ENCODE data around the gene AKR1C1.
"Not testable (repeated sequence)": the region's sequence is repeated elsewhere in the genome, so short reads cannot be mapped to it uniquely, and the experiment has no call there.

The AKR1C1 gene

DNA sequence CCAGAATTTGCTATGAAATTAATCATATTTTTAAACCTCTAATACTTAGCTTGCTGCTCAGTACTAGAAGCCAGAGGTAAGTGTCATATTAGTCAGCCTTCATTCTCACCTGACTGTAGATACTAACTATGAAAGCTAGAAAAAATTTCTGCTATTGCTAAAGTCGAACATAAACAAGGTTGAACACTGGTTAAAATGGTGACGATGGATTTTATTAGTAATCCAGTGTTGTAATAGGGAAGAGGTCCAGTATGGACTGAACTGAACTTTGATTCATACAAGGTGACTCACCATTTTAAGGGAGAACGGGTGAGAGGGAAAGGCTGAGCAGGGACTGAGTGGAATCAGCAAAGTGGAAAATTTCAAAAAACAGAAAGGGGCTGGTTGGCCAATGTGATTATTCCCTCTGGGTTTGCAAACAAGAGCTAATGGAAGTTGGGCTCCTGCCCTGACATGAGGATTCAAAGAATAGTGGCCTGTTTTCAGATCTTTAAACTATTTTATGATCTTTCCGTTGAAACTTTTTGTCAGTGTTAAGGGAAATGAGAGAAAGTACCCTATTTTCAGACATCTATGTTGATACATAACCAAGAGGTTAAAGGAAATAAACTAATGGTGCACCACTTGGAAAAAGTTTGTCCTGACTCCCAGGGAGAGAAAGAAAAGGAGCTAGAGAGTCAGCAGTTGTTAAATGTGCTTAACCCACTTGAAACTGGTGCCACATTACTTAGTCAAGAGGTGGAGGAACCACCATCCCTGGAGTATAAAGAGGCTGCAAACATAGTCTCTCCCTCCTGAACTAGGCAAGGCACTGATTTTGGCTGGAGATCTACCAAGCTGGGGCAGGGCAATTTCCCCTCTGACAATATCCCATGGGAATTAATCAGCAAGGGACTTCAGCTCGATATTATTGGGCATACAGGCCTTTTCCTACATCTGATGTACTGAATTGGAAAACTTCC lies 15.3 kb upstream of the AKR1C1 start:
- DNase-seq: no peak

DNA sequence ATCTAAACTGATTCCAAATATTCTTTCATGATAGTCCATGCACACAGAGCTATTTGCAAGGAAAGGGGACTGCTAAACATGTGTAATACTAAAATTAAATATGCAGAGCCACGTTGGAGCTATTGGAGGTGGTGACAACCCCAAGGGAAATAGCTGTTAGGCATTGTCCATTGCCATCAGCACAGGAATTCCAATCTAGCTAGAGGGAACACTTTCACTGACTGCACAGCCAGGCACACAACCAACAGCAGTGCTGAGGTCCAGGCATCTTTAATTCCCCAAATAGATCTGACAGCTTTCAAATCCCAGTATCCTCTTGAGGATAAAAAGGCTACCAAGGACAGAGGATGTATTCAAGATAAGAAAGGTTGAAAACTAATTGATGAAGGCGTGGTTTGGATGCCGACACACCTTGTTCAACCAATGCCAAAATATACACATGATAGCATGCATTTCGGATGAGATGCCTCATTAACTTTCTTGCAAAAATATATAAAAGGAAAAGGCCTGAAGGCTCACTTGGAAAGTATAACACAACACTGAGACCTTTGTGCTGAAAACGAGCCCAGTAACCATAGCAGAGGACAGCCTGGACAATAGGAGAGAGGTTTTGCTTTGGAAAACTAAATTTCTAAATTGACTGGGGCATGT lies 11.6 kb upstream of the AKR1C1 start:
- DNase-seq: not testable (repeated sequence)

DNA sequence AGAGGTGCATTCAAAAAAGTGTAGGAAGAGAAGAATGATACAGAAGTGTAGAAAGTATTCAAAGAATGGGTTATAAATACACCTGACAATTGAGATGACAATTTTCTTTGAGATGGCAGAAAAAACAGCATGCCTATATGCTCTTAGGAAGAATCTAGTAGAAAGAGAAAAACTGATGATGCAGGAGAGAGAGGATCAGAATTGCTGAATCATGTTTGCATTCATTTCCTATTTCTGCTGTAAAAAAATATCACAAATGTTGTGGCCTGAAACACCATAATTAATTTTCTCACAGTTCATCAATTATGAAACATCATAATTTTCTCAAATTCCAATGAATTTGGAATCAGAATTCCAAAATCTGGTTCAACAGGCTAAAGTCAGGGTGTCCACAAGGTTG lies 9.8 kb upstream of the AKR1C1 start:
- no peak for DNase-seq

DNA sequence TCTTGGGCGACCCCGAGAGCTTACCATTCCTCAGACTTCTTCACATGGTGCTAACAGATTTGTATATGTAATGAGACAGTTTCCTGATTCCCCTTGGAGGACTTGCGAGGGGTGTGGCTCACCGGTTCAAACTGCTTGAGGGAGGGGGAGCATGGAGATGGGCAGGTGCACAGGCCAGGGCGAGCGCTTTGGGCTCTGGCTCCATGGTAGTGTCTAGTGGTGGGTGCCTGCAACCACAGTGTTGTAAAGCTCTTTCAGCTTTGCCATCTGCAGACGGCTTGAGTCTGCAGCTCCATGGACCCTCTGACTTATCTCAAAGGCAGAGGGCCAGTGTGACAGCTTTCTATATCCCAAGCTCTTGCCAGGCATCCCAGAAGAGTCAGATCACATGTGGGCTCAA lies 7.1 kb upstream of the AKR1C1 start:
- DNase-seq: not testable (repeated sequence)

DNA sequence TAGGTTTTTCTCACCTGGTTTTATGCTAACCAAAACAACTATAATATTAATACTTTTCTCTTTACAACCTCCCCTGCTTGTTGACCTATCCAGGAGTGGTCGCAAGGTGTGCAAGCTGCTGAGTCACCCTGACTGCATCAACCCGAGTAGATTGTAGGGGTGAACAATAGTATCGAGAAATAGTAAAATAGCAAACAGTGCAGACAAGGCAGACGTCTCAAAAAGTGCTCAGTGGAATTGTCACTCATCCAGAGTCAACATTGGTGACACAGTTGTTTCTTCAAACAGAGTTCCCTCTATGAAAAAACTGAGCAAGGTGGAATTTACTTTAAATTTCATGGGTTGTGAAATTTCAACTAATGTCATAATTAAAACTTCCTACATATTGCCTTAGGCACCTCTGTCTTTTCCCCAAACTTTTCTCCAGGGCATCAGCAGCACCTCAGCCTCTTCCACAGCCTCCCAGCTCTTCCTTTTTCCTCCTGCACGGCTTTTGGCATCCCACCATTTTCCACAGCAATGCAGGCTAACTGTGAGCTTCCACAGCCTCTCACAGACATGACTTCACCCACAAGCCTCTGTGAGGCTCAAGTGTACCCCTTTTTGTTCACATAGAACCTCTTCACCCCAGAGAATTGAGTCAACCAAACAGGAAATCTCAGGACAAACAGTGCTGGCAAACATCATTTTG lies 6.1 kb upstream of the AKR1C1 start:
- not testable (repeated sequence) for DNase-seq

DNA sequence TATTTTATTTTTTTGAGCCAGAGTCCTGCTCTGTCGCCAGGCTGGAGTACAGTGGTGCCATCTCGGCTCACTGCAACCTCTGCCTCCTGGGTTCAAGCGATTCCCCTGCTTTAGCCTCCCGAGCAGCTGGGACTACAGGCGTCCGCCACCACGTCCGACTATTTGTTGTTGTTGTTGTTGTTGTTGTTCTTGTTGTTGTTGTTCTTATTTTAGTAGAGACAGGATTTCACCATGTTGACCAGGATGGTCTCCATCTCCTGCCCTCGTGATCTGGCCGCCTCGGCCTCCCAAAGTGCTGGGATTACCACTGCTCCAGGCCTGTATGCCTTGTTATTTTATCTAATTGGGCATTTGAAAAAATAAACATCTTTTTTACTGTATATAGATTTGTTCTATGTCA lies 1.7 kb upstream of the AKR1C1 start:
- DNase-seq: not testable (repeated sequence)

DNA sequence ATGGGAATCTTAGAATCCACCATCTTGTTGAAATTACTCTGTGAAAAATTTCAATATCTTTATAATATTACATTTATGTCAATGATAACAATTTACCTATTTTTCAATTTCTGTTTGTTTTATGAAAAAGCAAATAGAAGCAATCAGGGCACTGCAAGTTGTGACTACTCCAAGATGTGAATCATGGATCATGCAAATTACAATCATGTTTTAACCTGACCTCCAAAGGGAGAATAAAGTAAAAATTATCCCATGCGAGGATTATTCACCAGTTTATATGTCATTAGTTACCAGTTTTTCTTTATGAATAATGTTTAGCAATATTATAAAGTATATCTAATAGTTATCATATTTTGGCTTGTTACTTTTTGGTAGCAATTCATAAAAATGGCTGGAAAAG lies 907 bp upstream of the AKR1C1 start:
- DNase-seq: not testable (repeated sequence)

DNA sequence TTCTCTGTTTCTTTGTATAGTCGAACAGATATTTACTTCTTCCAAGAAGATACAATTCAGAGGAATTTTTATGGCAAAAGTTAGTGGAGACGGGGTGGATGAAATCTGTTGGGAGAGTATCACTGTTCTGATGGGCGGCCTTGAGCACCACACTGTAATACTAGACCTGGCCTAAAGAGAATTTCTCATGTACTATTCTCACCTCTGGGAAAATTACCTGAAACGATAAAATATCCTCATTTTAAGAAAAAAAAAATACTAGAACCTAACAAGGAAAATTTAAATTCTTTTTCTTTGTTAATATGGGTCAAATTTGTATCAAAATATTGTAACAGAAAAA lies 570 bp downstream of the AKR1C1 start:
- DNase-seq: not testable (repeated sequence)

DNA sequence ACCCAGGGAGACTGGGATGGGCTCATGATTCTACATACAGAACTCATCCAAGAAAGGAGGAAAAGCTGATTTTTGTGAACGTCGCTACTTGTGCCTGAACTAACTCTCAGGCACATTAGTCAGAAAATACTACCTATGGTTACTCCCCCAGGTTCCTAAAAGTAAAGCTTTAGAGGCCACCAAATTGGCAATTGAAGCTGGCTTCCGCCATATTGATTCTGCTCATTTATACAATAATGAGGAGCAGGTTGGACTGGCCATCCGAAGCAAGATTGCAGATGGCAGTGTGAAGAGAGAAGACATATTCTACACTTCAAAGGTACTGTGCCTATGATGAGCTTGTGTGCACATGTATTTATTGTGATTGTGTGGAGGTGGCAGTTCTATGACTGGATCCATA lies 2.5 kb downstream of the AKR1C1 start:
- DNase-seq: not testable (repeated sequence)

DNA sequence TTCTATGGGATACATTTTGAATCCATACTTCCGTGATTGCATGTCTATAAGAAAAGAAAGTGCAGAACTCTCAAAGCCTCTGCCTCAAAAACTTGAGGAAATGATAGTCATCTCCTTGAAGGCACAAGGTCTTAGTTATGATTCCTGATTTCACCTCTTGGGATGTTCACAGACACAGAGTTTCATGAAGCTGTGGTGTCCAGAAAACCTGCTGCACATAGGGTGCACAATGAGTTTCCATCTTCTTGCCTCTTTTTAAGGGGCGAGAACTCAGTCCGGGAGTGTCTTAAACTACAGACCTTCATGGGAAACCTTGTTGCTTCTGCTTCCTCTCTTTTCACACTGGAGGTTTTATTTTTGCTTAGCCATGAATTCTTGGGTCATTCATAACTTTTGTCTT lies 4.0 kb downstream of the AKR1C1 start:
- not testable (repeated sequence) for DNase-seq

DNA sequence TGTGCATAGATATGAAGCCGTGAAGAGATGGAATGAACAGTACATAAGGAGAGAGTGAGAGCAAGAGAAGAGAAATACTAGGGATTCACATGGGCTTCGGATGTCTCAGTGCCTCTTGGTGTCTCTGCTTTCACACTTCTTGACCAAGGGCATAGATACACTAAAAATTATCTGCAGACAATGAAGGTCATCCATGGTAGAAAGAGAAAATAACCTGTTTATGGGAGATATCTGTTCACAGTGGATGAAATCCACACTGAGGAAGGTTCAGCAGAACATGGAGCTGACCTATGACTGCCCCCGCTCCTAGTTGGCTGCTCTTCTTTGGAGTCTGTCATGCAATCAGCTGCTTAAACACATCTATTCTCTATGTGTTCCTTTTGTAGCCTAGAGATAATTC lies 6.1 kb downstream of the AKR1C1 start:
- DNase-seq: not testable (repeated sequence)

DNA sequence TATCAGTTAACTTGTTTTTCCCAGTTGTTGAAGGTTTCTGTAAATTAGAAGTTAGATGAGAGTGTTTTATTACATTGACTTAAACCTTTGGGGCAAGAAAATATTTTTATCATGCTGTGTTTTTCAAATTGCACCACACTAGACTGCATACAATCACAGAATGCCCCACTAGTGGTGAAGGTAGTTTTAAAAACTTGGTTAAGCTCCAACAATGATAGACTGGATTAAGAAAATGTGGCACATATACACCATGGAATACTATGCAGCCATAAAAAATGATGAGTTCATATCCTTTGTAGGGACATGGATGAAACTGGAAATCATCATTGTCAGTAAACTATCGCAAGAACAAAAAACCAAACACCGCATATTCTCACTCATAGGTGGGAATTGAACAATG lies 7.1 kb downstream of the AKR1C1 start:
- not testable (repeated sequence) for DNase-seq

DNA sequence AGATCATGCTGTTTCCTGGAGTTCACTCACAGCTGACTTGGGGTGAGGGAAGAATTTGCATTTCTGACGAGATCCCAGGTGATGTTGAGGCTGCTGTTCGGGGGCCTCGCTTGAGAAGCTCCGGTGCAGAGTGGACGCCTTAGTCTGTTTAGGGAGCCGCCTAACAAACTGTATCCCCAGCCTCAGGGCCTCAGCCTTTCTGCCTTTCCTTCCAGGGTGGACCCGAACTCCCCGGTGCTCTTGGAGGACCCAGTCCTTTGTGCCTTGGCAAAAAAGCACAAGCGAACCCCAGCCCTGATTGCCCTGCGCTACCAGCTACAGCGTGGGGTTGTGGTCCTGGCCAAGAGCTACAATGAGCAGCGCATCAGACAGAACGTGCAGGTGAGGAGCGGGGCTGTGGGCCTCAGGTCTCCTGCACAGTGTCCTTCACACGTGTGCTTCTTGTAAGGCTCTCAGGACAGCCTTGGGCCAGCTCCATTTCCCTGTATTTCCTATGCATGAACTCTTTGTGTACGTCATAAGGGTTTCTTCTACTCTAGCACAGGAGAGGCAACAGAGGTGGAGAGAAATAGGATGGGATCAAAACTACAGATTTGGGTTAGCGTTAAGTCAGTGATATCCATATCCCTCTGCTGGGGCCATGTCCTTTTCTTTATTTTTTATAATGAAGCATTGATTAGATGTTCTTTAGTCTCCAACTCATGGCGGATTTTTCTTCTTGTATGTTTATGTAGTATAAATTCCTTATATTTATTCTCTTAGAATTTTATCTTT lies 9.3 kb downstream of the AKR1C1 start:
- DNase-seq: not testable (repeated sequence)

DNA sequence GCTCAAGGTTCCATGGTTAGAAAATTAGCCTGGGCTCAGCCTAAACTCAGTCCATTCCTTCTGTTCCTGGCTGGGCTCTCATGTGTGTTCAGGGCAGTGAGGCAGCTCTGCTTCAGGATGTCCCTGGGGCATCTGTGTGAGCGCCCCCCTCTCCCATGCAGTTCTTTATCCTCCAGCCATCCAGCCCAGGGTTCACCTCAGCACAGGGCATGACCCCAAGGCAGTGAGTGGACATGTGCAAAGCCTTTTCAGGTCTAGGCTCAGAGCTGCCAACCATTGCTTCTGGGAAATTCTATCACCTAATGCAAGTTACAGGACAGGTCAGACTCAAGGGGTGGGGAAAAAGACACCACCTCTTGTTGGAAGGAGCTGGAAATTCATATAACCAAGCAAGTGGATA lies 10.1 kb downstream of the AKR1C1 start:
- not testable (repeated sequence) for DNase-seq

DNA sequence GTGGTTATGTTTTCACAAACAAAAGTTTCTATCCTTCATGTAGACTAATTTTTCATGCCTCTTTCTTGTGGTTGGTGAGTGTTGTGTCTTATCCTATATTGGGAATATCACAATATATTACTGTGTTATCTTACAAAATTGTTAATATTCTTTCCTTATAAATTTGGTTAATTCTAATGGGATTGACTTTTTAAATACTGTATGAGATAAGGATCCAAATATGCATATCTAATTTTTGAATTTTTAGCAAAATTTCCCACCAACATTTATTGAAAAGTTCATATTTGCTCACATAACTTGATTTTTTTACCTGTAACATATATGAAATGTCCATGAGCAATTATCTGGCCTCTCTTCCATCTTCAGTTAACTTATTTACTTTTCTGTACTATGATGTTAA lies 11.2 kb downstream of the AKR1C1 start:
- DNase-seq: not testable (repeated sequence)

DNA sequence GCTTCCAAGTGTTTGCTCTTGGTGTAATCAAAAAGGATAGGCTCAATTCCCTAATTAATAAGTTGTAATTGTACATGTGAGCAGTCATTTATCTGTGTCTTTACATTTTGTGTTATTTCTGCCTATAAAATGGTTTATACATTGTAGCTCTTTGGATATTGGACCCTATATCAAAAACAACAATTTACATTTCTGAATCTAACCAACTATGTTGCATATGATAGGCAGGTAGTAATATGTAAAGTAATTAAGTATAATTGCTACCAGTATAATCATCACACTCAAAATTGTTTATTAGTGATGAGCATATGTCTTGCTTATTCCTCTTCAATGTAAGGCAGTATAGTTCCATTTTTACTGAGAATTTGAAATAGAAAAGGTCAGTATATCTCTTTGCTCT lies 13.8 kb downstream of the AKR1C1 start:
- no peak for DNase-seq

DNA sequence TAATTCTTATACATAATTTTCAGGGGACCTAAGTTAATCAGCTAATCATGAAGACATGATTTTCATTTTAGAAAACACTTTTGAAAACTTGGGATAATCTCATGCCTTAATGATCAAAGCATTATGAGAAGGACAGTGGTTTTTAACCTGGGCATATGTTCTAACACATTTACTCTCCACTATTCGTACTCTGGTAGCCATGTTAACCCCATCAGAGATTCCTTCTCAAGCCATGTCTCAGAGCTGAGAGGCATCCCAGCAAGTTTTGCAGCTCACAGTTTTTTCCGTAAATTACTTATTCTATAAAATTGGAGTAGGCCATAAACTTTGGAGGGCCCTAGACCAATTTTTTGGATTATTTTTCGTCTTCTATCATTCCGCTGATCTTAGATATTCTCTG lies 15.7 kb downstream of the AKR1C1 start:
- no peak for DNase-seq

DNA sequence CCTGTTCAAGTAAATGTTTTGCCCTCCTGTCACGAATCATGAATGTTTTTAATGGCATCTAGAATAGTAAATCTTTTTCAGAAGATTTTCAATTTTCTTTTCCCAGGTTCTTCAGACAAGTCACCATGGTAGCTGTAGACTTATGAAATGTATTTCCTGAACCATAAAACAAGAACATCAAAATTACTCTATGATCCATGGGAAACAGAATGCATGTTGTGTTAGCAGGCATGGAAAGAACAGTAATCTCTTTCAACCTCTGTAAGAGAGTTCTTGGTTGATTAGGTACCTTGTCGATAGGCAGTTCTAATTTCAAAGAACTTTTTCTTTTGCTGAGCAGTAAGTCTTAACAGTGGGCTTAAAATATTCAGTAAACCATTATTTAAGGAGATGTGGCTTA lies 17.6 kb downstream of the AKR1C1 start:
- DNase-seq: no peak

DNA sequence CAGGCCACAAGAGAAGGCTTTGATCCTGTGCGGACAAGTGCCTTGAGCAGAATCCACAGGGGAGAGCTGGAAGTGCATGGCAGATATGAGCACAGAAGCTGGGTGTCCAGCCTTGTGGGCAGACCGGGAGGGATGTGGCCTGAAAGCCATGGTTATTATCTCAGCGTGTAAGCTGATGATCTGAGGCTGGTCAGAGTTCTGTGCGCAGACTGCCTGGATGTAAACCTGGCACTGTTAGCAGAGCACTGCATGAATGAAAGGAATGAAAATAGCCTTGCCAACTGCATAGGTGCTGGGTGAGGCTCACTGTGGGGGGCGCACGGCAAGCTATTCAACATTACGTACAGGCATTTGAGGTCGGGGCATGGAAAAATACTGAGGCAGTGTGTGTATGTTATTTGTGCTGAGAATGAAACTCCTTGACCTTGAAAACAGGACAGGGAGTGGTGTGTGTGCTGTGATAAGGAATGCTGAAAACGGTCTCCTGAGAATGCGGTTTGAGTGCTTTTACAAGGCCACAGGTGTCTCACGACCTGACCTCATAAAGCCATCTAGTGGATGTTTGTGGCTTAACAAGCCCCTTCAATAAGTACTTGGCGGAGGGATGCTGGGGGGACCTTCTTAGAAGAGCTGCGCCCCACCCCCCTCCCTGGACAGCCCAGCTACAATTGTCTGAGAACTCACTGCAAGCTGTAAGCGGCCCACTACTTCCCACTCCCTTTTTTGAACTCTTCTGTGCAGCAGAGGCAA lies 18.7 kb downstream of the AKR1C1 start:
- no peak for DNase-seq

DNA sequence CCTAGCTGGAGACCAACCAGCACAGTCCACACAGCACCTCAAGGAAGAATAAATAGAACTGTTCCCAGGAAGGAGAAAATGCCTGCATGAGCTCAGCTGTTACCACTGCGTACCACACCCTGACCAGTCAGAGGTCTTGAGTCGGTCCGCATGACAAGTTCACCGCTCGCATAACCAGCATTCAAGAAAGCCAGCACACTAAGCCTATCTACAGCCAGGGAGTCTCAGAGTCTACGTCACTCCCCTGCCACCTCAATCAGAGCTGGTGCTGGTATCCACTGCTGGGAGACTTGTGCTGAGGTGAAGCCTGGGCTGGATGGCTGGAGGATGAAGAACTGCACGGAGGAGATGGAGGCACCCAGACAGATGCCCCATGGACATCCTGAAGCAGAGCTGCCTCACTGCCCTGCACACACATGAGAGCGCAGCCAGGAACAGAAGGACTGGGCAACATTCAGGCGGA lies 19.6 kb downstream of the AKR1C1 start:
- no peak for DNase-seq

DNA sequence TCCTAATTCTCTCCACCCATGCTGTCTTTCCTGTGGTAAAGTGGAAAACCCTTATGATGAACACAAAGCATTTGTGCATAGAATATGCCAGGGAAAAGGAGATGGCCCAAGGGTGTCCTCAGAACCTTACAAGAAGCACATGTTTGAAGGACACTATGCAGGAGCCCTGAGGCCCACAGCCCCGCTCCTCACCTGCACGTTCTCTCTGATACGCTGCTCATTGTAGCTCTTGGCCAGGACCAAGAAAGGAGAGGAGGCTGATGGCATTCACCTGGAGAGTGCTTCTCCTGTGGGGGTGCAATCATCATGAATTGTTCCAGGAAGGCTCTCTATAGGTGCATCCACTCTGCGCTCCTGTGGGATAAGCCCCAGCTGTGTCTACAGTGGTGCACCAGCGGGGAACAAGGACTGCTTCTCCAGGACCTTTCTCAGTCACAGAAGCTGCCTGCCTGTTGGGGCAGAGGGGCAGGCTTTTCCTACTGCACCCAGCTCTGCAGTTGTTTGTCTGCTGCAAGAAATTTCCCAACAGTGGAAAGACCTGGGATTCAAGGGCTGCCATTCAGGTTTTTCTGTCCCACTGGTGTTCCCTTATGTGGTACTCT lies 20.5 kb downstream of the AKR1C1 start:
- no peak for DNase-seq

DNA sequence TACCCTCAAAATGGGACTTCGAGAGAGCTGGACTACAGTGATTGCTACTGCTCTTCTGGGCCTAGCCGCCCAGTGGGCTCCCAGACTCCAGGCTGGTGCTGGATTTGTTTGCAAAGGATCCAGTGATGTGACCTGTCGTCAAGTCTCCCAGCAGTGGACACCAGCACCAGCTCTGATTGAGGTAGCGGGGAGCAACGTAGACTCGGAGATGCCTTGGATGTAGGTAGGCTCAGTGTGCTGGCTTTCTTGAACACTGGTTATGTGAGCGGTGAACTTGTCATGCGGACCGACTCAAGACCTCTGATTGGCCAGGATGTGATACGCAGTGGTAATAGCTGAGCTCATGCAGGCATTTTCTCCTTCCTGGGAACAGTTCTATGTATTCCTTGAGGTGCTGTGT lies 21.0 kb downstream of the AKR1C1 start:
- DNase-seq: no peak

Measured in NCI-H2171 (cell line).